HG03354 (cell line): ENCODE results near the gene VDAC1.

Experiments used
- ATAC-seq: cut with Tn5 transposase; IDR thresholded peaks from one replicate; pipeline ENCODE4 v1.9.1; 2021; ENCODE audit warnings: mild to moderate bottlenecking; ENCODE audit not compliant: unreplicated experiment, poor library complexity, severe bottlenecking

Gene VDAC1

DNA sequence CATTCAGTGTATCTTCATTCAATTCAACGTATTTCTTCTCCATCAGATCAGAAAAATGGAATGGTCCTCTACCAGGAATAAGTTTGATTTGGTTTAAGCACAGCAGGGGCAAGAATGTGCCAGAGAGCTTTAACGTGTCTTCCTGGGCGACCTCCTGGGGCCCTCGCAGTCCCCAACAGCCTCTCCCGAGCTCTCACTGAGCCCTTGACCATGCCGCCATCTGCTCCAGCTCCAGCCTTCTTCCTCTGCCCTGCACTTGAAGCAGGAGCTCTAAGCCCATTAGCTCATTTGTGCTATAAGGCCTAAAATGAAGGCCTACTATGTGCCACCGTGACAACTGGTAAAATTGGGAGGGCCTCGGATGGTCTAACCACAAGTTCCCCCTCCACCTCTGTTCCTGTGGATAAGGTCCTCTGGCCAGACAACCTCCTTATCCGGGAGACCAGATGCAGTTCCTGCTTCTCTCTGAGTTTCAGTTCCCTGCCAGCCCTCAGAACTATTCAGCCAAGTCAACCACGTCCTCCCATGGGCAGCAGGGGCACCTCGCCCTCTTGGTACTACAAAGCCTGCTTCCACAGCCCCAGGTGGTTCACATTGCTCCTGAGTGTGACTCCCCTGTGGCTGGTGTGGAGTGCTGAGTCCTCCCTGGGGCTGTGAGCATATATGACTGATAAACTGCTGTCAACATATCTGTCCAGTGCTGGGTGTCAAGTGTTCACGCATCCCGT is 72.2 kb downstream of the VDAC1 start:
- no peak for ATAC-seq

GRCh38 chr5:133931546-133931945 is 73.2 kb downstream of the VDAC1 start:
- no peak for ATAC-seq

DNA sequence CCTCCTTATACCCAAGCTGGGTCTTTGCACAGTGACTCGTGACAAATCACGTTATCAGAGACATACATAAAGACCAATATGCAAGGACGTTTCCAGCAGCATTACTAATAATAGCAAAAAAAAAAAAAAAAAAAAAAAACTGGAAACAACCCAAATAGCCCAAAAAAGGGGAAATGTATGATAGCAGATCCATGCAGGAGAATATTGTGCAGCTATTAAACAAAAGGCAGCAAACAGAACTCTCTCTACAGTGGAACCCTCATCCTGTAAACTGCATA is 74.0 kb downstream of the VDAC1 start:
- ATAC-seq: no peak

DNA sequence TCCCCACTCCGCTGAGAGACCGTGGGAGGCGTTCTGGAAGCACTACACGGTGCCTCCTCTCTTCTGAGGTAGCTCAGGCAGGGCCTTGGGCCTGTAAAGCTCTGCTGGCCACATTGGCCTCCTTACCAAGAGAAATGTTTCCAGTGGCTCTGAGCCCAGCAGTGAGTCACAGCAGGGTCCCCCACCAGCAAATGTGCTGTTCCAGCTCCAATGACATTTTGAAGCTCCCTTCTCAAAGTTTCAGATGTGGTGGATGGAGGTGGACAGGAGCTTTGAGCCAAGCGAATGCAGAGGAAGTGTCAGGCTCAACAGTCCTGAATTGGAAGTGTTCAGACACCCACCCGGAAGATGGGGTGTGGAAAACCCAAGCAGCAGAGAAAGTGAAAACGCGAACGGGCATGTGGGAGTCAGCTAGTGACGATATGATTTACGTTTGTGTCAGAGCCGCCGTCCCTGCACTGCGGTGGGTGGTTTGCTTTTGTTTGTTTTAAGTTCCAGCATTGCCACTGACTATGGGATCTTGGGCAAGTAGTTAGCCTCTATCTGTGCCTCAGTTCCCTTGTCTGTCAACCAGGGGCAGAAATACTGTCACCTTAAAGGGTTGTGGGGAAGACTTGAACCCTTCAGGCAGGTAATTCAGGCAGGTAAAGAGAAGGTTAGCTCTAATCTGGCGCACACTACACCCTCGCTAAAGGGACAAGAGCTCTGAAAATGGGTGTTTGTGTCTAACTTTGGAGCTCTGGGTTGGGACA is 74.5 kb downstream of the VDAC1 start:
- no peak for ATAC-seq

GRCh38 chr5:133928587-133929393 is 76.0 kb downstream of the VDAC1 start:
- ATAC-seq: no peak

- no peak for ATAC-seq
Observed at GRCh38 chr5:133927300-133928180, 77.2 kb downstream of the VDAC1 start.

- ATAC-seq: no peak
Observed at GRCh38 chr5:133926489-133927299, 78.1 kb downstream of the VDAC1 start.

DNA sequence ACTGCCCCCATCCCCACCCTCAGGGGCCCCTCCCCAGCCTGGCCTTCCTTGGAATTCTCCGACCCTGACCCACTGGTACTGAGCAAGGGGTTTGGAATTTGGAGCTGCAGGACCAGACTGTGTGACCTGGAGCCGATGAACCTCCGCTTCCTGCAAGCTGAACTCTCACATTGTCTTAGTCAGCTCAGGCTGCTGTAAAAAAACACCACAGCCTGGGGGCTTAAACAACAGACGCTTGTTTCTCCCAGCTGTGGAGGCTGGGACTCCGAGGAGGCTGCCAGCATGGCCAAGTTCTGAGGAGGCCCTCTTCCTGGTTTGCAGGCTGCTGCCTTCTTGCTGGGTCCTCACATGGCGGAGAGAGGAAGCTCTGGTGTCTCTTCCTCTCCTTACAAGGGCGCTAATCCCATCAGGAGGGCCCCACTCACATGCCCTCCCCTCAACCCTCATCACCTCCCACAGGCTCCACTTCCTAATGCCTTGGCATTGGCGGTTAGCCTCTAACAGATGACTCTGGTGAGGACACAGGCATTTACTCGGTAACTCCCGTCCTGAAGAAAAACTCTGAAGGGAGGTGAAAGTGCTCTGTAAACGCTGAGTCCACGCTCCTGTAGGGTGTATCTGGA is 78.8 kb downstream of the VDAC1 start:
- ATAC-seq: no peak

GRCh38 chr5:133925269-133925668 is 79.5 kb downstream of the VDAC1 start:
- no peak for ATAC-seq

DNA sequence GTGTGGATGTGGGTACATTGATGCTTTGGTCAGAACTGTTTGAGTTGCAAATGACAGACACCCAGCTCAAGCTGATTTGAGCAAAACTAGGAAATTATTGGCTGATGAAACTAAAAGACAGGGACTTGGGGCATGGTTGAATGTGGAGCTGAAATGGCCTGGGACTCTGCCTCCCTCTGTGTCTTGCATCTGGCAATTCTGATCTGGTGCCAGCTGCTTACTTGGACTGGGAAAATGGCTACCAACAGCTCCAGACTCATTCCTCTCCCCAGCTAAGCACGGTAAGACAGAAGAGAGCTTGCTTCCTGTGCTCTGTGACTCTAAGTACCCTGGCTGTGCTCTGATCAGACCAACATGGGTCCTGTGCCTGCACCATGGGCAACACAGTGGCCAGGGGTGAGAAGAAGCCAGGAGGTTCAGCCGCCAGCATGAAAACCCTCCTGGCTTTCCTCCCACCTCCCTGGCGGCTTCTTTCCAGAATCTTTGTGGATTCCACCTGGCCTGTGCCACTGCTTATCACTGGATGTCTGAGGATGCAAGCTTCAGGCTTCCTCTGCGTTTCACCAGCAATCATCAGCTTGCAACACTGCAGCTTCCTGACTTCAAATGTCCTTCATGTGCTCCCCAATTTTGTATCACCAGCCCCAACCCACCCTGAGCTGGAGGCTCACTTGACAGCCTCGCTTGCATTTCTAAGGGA is 80.4 kb downstream of the VDAC1 start:
- ATAC-seq: no peak

DNA sequence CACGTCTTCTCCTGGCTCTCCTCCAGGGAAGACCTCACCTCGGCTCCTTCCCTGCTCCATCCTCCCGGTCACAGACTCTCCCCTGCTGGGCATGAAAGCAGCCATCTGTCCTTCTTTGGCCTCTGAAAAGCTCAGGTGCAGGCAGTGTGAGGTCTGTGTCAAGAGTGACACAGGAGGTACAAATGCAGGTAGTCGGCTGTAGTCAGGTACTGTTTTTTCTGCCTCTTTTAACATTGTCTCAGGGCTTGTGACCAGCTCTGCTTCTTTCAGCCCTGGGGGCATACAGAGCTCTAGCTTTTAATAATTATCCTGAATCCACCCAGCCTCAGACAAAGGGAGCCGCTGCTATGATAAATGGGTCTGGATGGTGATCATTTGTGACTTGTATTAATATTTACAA is 82.8 kb downstream of the VDAC1 start:
- no peak for ATAC-seq
